HT-29 (cell line): Measurements from ENCODE around the gene HIP1. TPM values are rescaled to one million over a fixed set of nuclear protein-coding genes. Genes with fewer than 3 reads are reported as not detected.
"Not testable (repeated sequence)": the region's sequence is repeated elsewhere in the genome, so short reads cannot be mapped to it uniquely, and the experiment has no call there.

Experiments
- DNase-seq: peaks from one replicate; pipeline ENCODE4 v3.0.0-alpha.2; 2015; ENCODE audit warnings: low spot score
- total RNA-seq: library from RNA; depleted of rRNA; stranded (reverse); fragments of >200 nt; shearing (Covaris generic); gene quantifications from 2 replicates; pipeline ENCODE4 v1.2.3, GENCODE V29; 2014

HIP1 gene
- total RNA-seq, 1 experiment from 2014 or later, result 2.2 TPM

DNA sequence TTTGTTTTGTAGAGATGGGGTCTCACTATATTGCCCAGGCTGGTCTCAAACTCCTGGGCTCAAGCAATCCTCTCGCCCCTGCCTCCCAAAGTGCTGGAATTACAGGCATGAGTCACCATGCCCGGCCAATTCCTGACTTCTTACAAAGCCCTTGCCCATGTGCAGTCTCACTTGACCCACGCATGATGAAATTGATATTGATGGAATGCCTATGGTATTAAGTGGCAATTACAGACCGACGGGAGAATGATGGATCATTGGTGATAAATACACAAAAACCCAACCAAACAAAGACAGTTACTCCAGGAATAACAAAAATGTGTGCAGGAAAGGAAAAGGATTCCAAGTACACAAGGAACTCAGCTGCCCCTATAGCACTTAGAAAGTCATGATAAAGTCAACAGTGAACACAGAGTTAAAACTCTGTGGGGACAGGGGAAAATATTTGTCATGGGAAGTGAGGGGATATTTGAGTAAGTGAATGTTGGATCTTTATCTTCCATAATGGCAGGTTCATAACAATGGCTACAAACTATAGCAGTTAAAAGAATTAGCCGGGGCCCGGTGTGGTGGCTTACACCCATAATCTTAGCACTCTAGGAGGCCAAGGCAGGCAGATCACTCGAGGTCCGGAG is 21.6 kb downstream of the HIP1 start:
- DNase-seq, result no peak

DNA sequence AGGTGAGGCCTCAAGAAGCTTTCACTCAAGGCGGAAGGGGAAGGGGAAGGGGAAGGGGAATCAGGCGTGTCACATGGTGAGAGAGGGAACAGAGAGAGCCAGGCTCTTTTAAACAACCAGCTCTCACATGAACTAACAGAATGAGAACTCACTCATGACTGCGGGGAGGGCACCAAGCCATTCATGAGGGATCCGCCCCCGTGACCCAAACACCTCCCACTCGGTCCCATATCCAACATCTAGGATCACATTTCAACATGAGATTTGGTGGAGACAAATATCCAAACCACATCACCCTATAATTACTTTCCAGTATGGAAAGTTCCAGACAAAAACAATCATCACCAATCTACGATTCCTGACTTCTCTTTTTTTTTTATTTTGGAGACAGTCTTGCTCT is 22.9 kb downstream of the HIP1 start:
- no peak for DNase-seq

DNA sequence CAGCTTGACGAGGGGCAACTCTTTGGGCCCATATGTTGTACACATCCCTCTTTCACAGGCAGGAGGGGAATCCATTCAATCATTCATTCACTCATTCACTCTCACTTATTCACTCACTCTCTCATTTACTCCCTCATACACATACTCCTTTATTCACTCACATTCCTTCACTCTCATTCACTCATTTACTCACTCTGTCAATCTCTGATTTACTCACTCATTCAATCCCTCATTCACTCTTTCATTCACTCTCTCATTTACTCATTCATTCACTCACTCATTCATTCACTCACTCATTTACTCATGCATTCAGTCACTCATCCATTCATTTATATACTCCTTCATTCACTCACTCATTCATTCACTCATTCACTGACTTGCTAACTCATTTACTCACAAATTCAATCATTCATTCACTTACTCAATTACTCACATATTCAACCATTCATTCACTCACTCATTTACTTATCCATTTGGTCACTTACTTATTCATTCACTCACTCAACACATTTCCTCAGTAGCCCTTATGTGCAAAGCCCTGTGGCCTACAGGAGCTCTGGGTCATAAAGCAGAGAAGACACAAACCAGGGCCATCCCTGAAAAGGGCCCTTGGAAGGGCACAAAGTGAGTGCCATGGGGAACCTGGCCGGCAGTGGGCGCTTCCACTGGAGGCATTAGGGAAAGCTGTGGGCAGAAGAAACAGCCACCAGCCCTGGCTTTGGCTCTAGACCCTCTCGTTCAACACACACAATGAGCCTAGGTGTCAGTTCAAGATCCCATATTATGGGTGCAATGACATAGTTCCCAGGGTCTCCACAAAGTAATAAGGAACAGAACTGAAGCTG is 26.0 kb downstream of the HIP1 start:
- DNase-seq, result no peak

DNA sequence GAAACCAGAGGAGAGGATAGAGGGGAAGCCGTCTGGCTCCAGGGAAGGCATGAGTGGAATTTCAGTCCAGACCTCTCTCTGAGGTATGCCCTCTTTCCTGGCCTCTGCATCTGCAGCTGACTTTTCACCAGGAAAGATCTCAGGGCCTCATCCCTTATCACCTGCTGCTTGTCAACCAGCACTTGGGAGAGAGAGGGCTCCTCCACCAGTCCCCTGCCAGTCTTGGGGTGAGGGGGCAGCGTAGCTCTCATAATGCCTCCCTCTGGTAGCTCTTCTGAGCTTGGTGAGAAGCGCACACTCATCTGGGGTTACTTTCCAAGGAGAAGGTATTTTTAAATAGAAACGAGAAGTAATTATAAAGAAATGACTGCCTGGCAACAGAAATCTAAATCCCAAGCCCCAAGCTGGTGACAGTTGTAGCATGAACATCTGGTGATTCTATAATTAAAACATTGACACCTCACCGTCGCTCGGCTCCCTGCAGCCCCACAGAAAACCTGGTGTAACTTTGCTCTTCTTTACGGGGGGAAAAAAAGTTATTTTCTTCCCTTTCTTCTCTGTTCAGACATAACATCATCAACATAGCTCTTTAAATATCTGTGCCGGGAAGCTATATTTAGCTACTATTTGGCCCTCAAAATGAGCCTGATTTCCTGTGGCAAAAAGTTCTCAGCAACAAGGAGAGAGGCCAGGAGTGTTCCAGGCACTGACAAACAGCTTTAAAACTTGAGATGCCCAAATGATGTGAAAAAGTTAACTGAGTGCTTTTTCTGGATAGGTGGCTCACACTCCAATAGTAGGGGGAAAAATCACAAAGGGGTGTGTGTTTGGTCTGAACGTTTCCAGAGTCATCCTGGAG is 26.9 kb downstream of the HIP1 start:
- no peak for DNase-seq

DNA sequence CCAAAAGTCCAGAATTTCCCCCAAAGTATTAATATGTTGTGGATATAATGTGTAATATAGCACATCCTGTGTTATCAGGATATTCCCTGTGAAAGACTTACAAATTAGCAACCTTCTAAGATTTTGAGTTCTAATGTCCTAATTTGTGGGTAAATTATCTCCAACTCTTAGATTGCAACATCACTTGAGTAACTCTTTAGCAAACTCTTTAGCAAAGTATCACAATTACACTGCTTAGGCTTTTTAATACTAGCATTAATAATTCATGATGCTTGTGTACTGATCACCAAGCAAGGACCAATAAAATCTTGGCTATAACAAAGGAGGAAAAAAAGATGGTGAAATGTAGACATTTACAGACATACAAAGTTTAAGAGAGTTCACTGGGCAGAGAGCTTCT is 27.7 kb downstream of the HIP1 start:
- no peak for DNase-seq

DNA sequence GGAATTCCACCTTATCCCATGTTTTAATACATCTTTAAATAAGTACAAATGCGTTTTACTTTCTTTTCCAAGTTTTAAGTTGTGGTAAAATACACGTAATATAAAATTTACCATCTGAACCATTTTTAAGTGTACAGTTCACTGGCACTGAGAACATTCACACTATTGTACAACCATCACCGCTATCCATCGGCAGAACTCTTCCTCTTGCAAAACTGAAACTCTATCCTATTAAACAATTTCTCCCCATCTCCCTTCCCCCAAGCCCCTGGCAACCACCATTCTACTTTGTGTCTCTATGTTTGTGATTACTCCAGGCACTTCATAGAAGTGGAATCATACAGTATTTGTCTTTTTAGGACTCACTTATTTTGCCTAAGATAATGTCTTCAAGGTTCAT is 33.8 kb downstream of the HIP1 start:
- DNase-seq, result no peak

DNA sequence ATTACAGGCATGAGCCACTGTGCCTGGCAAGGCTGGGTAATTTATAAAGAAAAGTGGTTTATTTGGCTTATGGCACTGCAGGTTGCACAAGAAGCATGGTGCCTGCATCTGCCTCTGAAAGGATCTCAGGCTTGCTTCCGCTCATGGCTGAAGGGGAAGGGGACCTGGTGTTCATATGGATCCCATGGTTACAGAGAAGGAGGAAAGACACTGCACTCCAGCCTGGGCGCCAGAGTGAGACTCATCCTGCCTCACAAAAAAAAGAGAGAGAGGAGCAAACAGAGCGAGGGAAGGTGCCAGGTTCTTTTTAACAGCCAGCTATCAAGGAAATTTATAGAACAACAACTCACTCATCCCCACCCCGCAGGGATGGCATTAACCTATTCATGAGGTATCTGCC is 36.2 kb downstream of the HIP1 start:
- DNase-seq, result no peak

DNA sequence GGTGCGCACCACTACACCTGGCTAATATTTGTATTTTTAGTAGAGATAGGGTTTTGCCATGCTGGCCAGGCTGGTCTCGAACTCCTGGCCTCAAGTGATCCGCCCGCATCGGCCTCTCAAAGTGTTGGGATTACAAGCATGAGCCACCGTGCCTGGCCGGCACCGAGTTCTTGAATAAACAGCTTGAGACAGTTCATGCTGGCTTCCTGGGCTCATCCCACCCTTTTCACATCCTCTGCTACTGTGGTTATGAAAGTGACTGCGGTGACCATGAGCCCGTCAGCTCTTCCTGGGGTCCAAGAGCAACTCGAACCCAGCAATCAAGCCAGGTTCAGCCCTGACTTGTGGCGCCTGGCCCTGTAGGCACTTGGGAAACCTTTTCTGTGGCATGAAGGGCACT is 38.7 kb downstream of the HIP1 start:
- no peak for DNase-seq

DNA sequence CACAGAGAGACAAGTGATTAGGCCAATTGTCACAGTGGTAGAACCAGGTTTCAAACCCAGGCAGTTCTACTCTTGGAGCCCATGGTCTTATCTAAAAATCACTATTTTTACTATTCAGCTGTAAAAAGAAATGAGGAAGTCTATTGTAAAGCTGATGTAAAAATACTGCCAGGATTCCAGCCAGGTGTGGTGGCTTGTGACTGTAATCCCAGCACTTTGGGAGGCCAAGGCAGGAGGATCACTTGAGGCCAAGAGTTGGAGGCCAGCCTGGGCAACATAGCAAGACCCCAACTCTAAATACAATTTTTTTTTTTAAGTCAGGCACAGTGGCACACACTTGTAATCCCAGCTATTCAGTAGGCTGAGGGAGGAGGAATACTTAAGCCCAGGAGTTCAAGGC is 40.4 kb downstream of the HIP1 start:
- DNase-seq, result no peak

DNA sequence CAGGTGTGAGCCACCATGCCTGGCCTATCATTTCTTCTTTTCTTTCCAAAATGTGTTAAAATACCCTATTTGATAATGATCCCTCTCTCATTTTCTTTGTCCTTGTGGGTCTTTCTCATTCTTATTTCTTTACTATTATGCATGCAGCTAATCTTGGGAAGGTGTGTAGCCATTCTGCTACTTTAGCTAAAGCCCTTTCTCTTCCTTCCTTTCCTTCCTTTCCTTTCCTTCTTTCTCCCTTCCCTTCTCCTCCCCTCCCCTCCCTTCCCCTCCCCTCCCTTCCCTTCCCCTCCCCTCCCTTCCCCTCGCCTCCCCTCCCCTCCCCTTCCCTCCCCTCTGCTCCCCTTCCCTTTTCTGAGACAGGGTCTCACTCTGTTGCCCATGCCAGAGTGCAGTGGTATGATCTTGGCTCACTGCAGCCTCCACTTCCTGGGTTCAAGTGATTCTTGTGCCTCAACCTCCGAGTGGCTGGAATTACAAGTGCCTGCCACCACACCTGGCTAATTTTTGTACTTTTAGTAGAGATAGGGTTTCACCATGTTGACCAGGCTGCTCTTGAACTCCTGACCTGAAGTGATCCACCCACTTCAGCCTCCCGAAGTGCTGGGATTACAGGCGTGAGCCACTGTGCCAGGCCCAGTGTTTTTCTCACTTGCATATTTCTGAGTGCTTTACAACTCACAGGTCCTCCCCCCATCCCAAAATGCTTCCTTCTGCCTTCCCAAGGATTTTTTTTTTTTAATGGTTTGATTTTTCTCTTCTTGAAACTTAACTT is 42.3 kb downstream of the HIP1 start:
- no peak for DNase-seq

DNA sequence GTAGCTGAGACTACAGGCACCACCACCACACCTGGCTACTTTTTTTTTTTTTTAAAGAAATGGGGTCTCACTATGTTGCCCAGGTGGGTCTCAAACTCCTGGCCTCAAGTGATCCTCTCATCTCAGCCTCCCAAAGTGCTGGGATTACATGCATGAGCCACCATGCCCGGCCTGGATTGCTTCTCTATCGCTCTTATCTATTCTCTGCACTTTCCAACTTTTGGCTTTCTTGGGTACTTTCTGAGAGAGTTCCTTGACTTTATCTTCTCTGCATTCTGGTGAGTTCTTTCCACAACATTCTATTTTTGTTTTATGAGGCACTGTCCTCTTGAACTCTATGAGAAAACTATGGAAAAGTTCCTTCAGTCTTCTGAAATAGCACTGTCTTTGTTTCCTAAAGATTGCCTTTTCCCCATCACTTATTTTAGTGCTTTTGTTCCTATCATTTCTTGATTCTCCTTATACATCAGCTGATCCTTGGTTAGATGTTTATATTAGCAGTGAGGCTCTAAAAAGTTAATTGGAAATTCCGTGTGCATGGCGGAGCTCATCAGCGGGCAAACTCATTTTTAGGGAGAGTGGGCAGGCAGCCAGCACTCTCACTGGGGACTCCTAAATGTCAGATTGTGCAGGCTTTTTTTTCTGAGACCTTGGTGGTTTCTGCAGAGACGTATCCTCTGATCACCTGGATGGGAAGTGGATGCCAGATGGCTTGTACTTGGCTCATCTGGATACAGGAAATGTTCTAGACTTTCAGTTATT is 43.9 kb downstream of the HIP1 start:
- no peak for DNase-seq

DNA sequence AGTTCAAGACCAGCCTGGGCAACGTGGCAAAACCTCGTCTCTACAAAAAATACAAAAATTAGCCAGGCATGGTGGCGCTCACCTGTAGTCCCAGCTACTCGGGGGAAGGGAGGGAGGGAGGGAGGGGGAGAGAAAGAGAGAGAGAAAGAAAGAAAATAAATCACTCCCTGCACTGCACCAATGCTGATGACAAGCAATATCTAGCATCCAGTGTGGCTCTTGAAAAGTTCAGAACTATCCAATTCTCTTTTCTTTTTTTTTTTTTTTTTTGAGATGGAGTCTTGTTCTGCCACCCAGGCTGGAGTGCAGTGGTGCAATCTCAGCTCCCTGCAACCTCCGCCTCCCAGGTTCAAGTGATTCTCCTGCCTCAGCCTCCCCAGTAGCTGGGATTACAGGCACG is 45.1 kb downstream of the HIP1 start:
- not testable (repeated sequence) for DNase-seq

DNA sequence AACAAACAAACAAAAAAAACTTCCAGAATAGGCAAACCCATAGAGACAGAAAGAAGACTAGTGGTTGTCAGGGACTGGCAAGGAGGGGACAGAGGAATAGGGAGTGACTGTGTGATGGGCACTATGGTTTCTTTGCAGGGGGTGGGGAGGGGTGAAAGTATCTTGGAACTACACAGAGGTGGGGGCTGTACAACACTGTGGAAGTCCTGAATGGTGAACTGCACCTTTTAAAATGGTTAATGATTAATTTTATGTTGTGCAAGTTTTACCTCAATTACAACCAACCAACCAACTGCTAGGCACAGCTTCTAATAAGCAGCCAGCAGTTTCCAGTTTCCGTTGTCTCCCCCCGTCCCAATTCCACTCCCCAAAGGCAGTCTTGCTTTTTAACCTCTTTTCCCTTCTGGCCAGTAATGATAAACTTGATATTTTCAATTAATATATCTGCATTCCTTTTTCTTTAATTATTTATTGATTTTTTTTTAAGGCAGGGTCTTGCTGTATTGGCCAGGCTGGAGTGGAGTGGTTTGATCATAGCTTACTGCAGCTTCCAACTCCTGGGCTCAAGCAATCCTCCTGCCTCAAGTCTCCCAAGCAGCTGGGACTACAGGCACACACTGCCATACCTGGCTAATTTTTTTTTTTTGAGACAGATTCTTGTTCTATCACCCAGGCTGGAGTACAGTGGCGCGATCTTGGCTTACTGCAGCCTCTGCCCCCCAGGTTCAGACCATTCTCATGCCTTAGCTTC is 46.8 kb downstream of the HIP1 start:
- DNase-seq, result no peak

DNA sequence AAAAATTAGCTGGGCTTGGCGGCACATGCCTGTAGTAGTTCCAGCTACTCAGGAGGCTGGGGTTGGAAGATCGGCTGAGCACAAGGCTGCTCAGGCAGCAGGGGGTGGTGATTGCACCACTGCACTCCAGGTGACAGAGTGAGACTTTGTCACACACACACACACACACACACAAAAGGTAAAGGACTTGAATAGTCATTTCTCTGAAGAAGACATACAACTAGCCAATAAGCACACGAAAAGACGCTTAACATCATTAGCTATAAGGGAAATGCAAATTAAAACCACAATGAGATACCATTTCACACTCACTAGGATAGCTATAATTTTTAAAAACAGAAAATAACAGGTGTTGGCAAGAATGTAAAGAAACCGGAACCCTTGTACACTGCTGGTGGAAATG is 48.6 kb downstream of the HIP1 start:
- DNase-seq, result no peak

DNA sequence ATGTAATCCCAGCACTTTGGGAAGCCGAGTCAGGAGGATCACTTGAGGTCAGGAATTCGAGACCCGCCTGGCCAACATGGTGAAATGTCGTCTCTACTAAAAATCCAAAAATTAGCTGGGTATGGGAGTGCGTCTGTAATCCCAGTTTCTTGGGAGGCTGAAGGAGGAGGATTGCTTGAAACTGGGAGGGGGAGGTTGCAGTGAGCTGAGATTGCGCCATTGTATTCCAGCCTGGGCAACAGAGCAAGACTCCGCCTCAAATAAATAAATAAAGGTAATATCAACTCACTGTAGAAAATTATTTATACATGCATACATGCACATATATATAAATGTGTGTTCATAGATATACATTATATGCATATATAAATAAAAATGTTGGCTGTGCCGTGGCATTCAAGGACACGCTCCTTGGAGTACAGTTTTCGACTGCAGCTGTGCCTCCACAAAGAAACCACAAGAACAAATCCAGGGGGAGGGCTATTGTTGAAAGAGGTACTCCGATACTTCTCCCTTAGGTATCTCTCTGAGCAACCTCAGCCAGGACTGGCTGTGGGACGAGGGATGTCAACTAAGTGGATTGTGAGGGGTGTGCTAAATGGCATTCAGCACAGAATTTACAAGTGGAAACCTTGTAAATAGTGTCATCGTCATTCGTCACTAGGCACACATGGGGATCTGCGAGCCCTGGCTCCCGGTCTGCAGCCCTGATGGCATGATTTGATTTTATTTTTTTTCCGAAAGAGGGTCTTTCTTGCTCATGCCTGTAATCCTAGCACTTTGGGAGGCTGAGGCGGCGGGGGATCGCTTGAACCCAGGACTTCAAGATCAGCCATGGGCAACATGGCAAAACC is 49.3 kb downstream of the HIP1 start:
- DNase-seq, result no peak

DNA sequence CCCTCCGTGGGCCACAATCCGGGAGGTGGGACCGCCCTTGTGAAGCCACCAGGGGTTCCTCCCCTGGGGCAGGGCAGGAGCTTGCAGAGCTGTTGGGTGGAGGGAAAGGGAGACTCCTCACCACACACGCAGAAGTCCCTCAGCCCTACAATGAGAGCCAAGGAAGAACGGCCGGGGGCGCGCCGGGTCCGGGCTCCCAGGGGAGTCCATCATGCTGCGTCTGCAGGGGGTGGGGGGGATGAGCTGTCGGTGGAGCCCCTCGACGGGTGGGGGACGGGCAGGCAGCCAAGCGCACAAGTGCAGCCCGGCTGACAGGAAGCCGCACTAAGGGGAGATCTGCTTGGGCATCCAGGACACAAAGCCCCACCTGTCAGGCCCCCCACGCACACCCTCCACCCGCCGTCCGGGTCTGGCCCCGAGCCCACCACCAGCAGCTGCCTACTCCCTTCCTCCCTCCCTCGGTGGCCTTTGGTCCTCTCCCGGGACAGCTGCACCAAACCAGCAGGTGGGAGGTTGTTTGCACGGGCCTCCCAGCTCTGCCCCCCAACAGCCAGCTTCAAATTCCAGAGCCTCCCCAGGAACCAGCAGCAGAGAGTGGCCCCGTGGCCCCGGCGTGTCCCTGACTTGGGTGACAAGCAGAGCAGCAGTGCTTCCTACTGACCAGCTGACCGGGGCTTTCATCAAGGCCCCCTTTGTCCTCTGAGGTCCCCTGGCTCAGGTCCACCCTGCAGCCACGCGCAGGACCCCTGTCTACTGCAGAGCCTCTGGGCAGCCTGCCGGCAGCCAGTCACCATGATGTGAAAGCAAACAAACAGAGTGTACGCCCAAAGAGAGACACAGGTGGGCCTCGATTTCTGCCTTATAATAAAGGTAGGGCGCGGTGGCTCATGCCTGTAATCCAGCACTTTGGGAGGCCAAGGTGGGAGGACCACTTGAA is 50.3 kb downstream of the HIP1 start:
- no peak for DNase-seq

DNA sequence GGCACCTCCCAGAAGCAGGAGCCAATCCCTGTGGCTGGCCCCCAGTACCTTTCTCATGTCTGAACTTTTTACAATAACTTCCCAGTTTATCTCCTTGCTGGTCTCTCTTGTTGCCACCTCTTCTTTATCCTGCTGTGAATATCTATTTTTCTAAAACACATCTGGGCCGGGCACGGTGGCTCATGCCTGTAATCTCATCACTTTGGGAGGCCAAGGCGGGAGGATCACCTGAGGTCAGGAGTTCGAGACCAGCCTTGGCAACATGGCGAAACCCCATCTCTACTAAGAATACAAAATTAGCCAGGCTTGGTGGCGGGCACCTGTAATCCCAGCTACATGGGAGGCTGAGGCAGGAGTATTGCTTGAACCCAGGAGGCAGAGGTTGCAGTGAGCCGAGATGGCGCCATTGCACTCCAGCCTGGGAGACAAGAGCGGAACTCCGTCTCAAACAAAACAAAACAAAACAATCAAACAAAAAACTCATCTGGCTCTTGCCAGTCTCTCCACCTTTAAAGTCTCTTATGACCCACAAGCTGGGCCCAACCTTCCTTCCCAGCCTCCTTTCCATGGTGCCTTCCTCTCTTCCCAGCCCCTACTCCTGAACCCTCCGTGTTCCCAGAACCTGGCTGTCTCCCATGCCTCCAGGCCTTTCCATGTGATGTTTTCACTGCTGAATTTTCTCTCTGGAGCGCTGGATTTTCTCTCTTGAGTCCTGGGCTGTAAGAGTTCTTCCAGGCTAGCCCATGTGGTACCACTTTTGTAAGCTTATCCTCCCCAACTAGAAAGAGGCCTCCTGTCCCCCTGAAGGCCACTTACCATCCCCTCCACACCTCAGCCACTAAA is 51.3 kb downstream of the HIP1 start:
- DNase-seq, result no peak
